CD14-positive monocyte (primary cell): Measurements from ENCODE around the gene MYADML2. TPM values are rescaled to one million over a fixed set of nuclear protein-coding genes. Genes with fewer than 3 reads are reported as not detected.

ENCODE experiments used
- DNase-seq, 3 donors: peaks; one replicate each; pipeline ENCODE4 v3.0.0-alpha.2; 2011 to 2022
- H2AFZ ChIP-seq: 2 replicates; pipeline ENCODE4 v1.6.0; 2012; ENCODE audit warnings: mild to moderate bottlenecking, low read depth, low read length, inconsistent platforms; ENCODE audit not compliant: insufficient read depth, poor library complexity, severe bottlenecking
- H3K27ac ChIP-seq, 2 donors: 1 replicate in 1 of 2; 2 replicates in 1 of 2; pipeline ENCODE4 v1.5.1; 2012 to 2013; ENCODE audit warnings: low read length in 2 of 2, control low read depth in 1 of 2, inconsistent platforms in 1 of 2, low read depth in 1 of 2, mild to moderate bottlenecking in 1 of 2
- H3K27me3 ChIP-seq, 2 donors: one replicate each; pipeline versions ENCODE4 v1.6.0 to v1.6.1; 2011 to 2013; ENCODE audit warnings: low read length in 2 of 2; ENCODE audit not compliant: control insufficient read depth in 2 of 2, insufficient read depth in 2 of 2
- H3K36me3 ChIP-seq, 2 donors: replicated peaks in 1 of 2; 1 replicate in 1 of 2; 2 replicates in 1 of 2; pipeline versions ENCODE4 v1.5.1 to v1.6.1; 2012 to 2013; ENCODE audit warnings: low read length in 2 of 2, control low read depth in 1 of 2, inconsistent platforms in 1 of 2, mild to moderate bottlenecking in 1 of 2; ENCODE audit not compliant: insufficient read depth in 2 of 2, control insufficient read depth in 1 of 2
- H3K4me1 ChIP-seq, 2 donors: 1 replicate in 1 of 2; 2 replicates in 1 of 2; pipeline versions ENCODE4 v1.5.1 to v1.6.1; 2012 to 2013; ENCODE audit warnings: low read length in 2 of 2, control low read depth in 1 of 2, inconsistent platforms in 1 of 2, mild to moderate bottlenecking in 1 of 2, moderate library complexity in 1 of 2; ENCODE audit not compliant: insufficient read depth in 2 of 2, control insufficient read depth in 1 of 2
- H3K4me2 ChIP-seq: replicated peaks from 2 replicates; pipeline ENCODE3; 2012; ENCODE audit warnings: low read length, moderate library complexity, mild to moderate bottlenecking; ENCODE audit not compliant: poor library complexity, severe bottlenecking; ENCODE audit errors: extremely low read depth
- H3K4me3 ChIP-seq, 3 experiments: fragments of 200-600 bp in 1 of 3; sonication (generic) in 1 of 3; replicated peaks in 1 of 3; 1 replicate in 2 of 3; 2 replicates in 1 of 3; pipeline ENCODE4 v1.5.1; 2011 to 2013; ENCODE audit warnings: low read length in 3 of 3, mild to moderate bottlenecking in 3 of 3, control low read depth in 2 of 3, low read depth in 2 of 3, inconsistent platforms in 1 of 3, moderate library complexity in 1 of 3
- H3K79me2 ChIP-seq: 2 replicates; pipeline ENCODE4 v1.6.0; 2012; ENCODE audit warnings: mild to moderate bottlenecking, control low read depth, inconsistent platforms, low read length, moderate library complexity; ENCODE audit not compliant: insufficient read depth
- H3K9ac ChIP-seq: 2 replicates; pipeline ENCODE4 v1.6.0; 2017; ENCODE audit warnings: low read length, mild to moderate bottlenecking; ENCODE audit not compliant: insufficient read depth, poor library complexity, severe bottlenecking
- H3K9me3 ChIP-seq, 2 donors: replicated peaks in 1 of 2; 1 replicate in 1 of 2; 2 replicates in 1 of 2; pipeline versions ENCODE4 v1.5.1 to v1.6.1; 2012 to 2013; ENCODE audit warnings: low read length in 2 of 2, control low read depth in 1 of 2; ENCODE audit not compliant: control insufficient read depth in 1 of 2, insufficient read depth in 1 of 2
- H4K20me1 ChIP-seq: 2 replicates; pipeline ENCODE4 v1.6.0; 2012; ENCODE audit warnings: mild to moderate bottlenecking, low read length, control low read depth, moderate library complexity; ENCODE audit not compliant: insufficient read depth
- H3K27ac Mint-ChIP-seq, 7 donors: one replicate each; pipeline ENCODE4 v1.8.0; 2020; ENCODE audit warnings: mild to moderate bottlenecking in 7 of 7, mixed read lengths in 7 of 7, moderate library complexity in 6 of 7, inconsistent platforms in 2 of 7
- H3K27me3 Mint-ChIP-seq, 3 donors: one replicate each; pipeline ENCODE4 v1.8.0; 2021 to 2022; ENCODE audit warnings: low read depth in 3 of 3, mild to moderate bottlenecking in 3 of 3, mixed read lengths in 3 of 3, moderate library complexity in 3 of 3, inconsistent platforms in 1 of 3
- H3K36me3 Mint-ChIP-seq, 2 donors: one replicate each; pipeline ENCODE4 v1.8.0; 2020; ENCODE audit warnings: mixed read lengths in 2 of 2, inconsistent platforms in 1 of 2, mild to moderate bottlenecking in 1 of 2
- H3K4me1 Mint-ChIP-seq: one replicate; pipeline ENCODE4 v1.8.0; 2020; ENCODE audit warnings: mild to moderate bottlenecking, mixed read lengths
- H3K4me3 Mint-ChIP-seq, 2 donors: one replicate each; pipeline ENCODE4 v1.8.0; 2020; ENCODE audit warnings: mild to moderate bottlenecking in 2 of 2, mixed read lengths in 2 of 2, moderate library complexity in 1 of 2
- H3K9me3 Mint-ChIP-seq, 7 donors: one replicate each; pipeline ENCODE4 v1.8.0; 2020 to 2022; ENCODE audit warnings: mixed read lengths in 7 of 7, mild to moderate bottlenecking in 6 of 7, moderate library complexity in 6 of 7, inconsistent platforms in 2 of 7
- WGBS: methylation state at CpG from one replicate; pipeline ENCODE4 v1.1.5; 2013; ENCODE audit warnings: missing lambda C conversion rate; ENCODE audit not compliant: insufficient coverage; 5-methylcytosine and 5-hydroxymethylcytosine counted together
- intact Hi-C, 2 donors: fragments of 100-400 bp; cut with micrococcal nuclease; formaldehyde crosslinking; loops; one replicate each; pipeline versions ENCODE4 v1.15.0 to v1.15.1; 2023
- polyA plus RNA-seq, 3 donors: library from polyadenylated mRNA; depleted of rRNA in 1 of 3; unstranded in 2 of 3; stranded (reverse) in 1 of 3; fragments of 300-500 nt in 2 of 3; fragments of >200 nt in 1 of 3; fragmentation: Illumina TruSeq in 2 of 3; gene quantifications; 1 replicate in 2 of 3; 2 replicates in 1 of 3; pipeline ENCODE4 v1.2.3, GENCODE V29; 2012 to 2021
- TF ChIP-seq, protein P1 (sequence below): fragments of 200-600 bp; IDR thresholded peaks from one replicate; pipeline ENCODE4 v1.8.0; 2022; ENCODE audit warnings: antibody characterized with exemption, mild to moderate bottlenecking

MYADML2 gene
- polyA plus RNA-seq, 3 donors, result not detected

GRCh38 chr17:81944858-81945257 lies 2.2 kb downstream of the MYADML2 start:
- no peak overlapping the region for H3K27ac ChIP-seq
- no peak for DNase-seq
- H3K27me3 ChIP-seq, result peaks cover 0 to 3% of the 10 kb centered on the region in 2 donors
- no peaks in the 10 kb centered on the region for H3K36me3 ChIP-seq
- H3K9me3 ChIP-seq, result no peaks in the 10 kb centered on the region
- Mint-ChIP-seq H3K27me3 (peaks cover 5 to 31% (median 20%) of the 10 kb centered on the region in 3 donors), H3K9me3 (no peaks in the 10 kb centered on the region), H3K27ac (no peak overlapping the region), H3K4me3 (no peak overlapping the region), H3K36me3 (no peaks in the 10 kb centered on the region), H3K4me1 (no peaks in the 10 kb centered on the region)
- H3K4me1 ChIP-seq, result no peaks in the 10 kb centered on the region
- no peak overlapping the region for H3K4me2 ChIP-seq
- H3K79me2 ChIP-seq, result no peaks in the 10 kb centered on the region
- intact Hi-C loops, result no loop called here
- H3K4me3 ChIP-seq, result no peak overlapping the region
- H4K20me1 ChIP-seq, result no peaks in the 10 kb centered on the region
- 94% methylated on average over 8 of the region's 9 CpGs for WGBS
- H2AFZ ChIP-seq, result no peak overlapping the region
- no peak overlapping the region for H3K9ac ChIP-seq
- TF ChIP-seq, protein P1, sequence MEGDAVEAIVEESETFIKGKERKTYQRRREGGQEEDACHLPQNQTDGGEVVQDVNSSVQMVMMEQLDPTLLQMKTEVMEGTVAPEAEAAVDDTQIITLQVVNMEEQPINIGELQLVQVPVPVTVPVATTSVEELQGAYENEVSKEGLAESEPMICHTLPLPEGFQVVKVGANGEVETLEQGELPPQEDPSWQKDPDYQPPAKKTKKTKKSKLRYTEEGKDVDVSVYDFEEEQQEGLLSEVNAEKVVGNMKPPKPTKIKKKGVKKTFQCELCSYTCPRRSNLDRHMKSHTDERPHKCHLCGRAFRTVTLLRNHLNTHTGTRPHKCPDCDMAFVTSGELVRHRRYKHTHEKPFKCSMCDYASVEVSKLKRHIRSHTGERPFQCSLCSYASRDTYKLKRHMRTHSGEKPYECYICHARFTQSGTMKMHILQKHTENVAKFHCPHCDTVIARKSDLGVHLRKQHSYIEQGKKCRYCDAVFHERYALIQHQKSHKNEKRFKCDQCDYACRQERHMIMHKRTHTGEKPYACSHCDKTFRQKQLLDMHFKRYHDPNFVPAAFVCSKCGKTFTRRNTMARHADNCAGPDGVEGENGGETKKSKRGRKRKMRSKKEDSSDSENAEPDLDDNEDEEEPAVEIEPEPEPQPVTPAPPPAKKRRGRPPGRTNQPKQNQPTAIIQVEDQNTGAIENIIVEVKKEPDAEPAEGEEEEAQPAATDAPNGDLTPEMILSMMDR, result no peak

GRCh38 chr17:81942167-81942553 lies 4.9 kb downstream of the MYADML2 start:
- Histone ChIP-seq H3K9ac (no peak overlapping the region), H2AFZ (no peak overlapping the region), H3K36me3 (no peaks in the 10 kb centered on the region), H3K27ac (no peak overlapping the region), H3K4me2 (no peak overlapping the region), H3K4me3 (no peak overlapping the region), H3K79me2 (no peaks in the 10 kb centered on the region), H3K9me3 (no peaks in the 10 kb centered on the region), H3K4me1 (peaks cover 3 to 7% of the 10 kb centered on the region in 2 donors), H4K20me1 (no peaks in the 10 kb centered on the region), H3K27me3 (peaks cover 0 to 18% of the 10 kb centered on the region in 2 donors)
- TF ChIP-seq, protein P1, result no peak
- no peak for DNase-seq
- H3K27me3 Mint-ChIP-seq, result peaks cover 16 to 52% (median 35%) of the 10 kb centered on the region in 3 donors
- no peak overlapping the region for H3K4me3 Mint-ChIP-seq
- H3K9me3 Mint-ChIP-seq, result no peaks in the 10 kb centered on the region
- WGBS, result 71% methylated on average over 6 of the region's 12 CpGs
- H3K4me1 Mint-ChIP-seq, result peaks cover 6% of the 10 kb centered on the region
- intact Hi-C loops, result no loop called here
- no peaks in the 10 kb centered on the region for H3K36me3 Mint-ChIP-seq
- H3K27ac Mint-ChIP-seq, result no peak overlapping the region
